HG02571 (cell line): ENCODE measurements around the gene RNF215.
A peak's percentile ranks its signal among the peaks of the same experiment; 100 is the strongest.

Experiments
- ATAC-seq: cut with Tn5 transposase; IDR thresholded peaks from one replicate; pipeline ENCODE4 v1.9.1; 2021; ENCODE audit warnings: mild to moderate bottlenecking, moderate library complexity; ENCODE audit not compliant: unreplicated experiment

RNF215 gene

GRCh38 chr22:30386960-30387827 lies at the start of gene RNF215:
TSS of gene RNF215 (minus strand) at chr22:30387411. CDS start at chr22:30387313, 98 bp downstream.
- peak; percentile 64 for ATAC-seq

DNA sequence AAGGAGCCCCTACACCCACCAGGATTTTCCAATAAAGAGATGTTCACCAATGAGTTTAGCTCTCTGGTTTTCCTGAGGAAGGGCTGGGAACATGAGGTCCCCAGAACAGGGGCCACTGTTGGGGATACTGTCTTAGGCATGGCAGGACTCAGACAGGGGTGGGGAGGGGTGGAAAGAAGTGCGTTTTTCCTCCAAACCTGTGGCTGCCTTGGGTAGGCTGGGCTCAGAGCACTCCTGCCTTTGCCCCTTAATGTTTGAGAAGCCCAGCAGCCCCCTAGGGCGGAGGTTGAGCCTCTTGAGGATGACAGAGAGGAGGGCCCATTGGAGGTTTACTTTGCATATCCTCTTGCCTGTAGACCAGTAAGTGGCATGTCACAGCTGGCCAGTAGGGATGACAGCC lies 49.0 kb upstream of the RNF215 start:
- no peak for ATAC-seq

DNA sequence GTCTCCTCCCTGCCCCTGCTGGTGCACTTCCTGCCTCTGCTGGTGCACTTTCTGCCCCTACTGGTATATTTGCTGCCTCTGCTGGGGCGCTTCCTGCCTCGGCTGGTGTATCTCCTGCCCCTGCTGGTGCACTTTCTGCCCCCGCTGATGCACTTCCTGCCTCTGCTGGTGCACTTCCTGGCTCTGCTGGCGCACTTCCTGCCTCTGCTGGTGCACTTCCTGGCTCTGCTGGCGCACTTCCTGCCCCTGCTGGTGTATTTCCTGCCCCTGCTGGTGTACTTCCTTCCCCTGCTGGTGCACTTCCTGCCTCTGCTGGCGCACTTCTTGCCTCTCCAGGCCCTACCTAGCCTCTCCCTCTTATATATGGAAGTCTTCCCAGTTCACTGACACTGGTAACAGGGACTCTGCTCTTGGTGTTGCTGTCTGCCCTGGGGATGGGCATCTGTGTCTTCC lies 48.5 kb upstream of the RNF215 start:
- no peak for ATAC-seq

DNA sequence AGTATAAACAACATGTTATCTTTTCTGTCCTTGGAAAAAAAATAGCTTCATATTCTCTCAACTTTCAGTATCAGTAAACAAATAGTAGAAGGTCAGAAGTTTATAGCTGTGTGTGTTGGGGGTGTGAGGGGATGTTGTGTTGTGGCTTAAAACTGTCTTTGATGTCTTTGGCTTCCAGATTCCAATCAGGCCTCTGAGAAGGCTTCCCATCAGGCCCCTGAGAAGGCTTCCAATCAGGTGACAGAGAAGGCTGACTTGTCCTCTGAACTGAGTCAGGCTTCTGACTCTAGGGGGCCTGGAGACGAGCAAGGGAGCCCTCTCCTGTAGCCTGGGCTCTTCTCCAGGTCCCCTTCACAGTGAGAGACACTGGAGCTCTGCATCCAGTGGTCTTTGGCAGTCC lies 47.6 kb upstream of the RNF215 start:
- ATAC-seq: no peak

DNA sequence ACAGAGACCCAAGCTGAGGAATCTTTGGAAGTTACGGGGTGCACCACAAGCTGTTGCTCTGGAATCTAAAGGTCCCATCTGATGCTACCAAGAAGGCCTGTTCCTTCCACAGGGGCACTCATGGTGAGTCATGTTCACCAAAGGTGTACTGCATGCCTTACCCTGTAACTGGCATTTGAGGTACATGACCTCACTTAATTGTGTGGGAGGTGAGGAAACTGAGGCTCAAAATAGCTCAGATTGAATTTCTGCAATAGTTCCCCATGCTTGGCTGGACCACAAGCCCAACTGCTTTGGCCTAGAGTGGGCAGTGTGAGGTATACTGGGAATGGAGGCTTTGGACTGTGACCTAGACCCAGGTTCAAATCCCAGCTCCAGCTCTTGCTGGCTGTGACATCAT lies 46.6 kb upstream of the RNF215 start:
- ATAC-seq: no peak

DNA sequence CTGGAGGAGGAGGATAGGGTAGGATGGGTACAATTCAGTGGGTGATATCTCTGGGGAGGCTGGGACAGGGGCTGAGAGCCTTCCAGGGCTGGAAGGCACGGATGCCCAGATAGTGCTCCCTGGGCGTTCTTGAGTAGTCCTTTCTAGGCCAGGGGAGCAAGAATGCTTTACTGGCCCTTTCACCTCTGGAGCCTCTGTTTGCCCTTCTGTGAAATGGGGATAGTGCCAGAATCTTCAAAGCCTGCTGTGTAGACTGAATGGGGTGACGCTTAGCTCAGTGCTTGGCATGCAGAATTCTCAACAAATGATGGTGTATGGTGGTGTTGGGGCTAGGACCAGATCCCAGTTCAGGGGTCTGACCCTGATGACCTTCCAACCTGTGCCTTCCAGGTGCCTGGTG lies 46.0 kb upstream of the RNF215 start:
- ATAC-seq: no peak

DNA sequence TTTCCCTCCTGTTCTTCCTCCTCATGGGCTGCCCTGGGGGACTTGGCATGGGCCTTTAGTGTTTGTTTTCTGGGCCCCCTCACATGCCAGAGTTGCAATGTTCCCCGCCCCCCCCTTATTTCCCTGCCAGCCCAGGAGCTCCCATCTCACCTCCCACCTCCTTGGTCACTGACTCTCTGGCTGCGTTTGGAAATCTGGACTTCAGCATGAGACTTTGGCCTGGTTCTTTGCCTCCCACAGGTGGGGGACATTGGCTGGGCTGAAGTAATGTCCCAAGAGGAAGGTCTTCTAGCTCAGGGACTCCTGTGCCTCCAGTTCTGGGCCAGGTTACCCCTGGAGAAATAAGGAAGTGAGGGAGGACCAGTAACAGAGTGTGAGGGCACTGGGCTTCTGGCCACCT lies 45.3 kb upstream of the RNF215 start:
- ATAC-seq: no peak

- no peak for ATAC-seq
Measured at GRCh38 chr22:30432096-30432495, 44.9 kb upstream of the RNF215 start.

DNA sequence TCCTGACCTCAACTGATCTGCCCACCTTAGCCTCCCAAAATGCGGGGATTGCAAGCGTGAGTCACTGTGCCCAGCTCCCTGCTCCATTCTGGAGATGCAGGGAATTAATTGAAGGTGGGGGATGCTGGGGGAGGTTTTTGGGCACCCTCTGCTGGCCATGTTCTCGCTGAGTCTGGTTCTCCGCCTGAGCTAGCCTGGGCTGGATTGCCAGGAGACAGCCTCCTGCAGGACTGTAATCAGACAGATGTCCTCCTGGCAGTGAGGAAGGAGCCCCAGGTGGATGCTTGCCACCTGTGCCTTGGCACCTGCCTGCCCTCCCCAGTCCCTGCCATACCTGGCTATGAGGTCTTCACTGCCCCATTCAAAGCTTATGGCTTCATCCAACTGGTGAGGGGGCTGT lies 43.7 kb upstream of the RNF215 start:
- ATAC-seq: no peak

- ATAC-seq: no peak
Measured at GRCh38 chr22:30429887-30430286, 42.7 kb upstream of the RNF215 start.

GRCh38 chr22:30427871-30428270 lies 40.7 kb upstream of the RNF215 start:
- no peak for ATAC-seq

- no peak for ATAC-seq
Measured at GRCh38 chr22:30426388-30427353, 39.5 kb upstream of the RNF215 start.

- ATAC-seq: no peak
Measured at GRCh38 chr22:30425616-30426387, 38.6 kb upstream of the RNF215 start, which contains the start of gene MTFP1. TSS of gene MTFP1 (plus strand) at chr22:30425768. CDS start at chr22:30425880, 112 bp downstream.

DNA sequence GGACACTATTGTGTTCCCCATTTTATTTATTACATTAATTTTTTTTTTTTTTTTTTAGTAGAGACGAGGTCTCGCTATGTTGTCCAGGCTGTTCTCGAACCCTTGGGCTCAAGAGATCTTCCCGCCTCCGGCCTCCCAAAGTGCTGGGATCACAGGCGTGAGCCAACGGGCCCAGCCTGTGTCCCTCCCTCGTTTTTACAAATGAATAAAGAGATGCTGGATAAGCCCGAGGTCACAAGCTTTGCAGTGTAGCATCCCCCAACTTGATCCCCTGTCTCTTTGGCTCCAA lies 38.1 kb upstream of the RNF215 start:
- ATAC-seq: no peak

DNA sequence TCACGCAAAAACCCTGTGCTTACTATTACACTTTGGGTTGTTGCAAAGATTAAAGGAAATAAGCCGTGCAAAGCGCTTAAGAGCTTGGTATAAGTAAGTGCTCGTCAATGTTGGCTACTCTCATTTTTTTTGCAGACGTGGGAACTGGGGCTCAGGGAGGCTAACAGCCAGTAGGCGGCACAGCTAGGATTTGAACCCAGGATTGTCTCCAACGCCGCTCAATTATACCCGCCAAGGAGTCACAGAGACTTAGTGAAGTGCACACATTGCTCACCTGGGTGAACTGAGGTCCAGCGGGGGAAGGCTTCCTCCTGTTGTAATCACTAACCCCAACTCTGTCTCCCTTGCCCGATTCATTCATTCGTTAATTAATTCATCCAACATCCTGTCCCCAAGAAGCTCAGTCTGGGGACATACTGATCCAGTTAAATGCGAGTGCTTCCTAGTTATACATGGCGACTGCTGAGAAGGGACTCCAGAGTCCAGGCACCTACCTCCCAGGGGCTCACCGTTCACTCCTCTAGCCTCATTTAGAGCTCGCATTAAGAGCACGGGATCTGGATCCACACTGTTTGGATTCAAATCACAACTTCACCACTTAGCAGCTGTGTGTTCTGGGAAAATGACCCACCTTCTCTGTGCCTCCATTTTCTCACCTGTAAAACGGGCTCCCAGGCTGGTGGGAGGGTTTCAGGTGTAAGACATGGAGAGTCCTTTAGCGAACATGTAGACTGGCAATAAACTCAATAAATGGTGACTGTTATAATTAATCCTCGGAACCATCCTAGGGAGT lies 37.5 kb upstream of the RNF215 start:
- no peak for ATAC-seq

DNA sequence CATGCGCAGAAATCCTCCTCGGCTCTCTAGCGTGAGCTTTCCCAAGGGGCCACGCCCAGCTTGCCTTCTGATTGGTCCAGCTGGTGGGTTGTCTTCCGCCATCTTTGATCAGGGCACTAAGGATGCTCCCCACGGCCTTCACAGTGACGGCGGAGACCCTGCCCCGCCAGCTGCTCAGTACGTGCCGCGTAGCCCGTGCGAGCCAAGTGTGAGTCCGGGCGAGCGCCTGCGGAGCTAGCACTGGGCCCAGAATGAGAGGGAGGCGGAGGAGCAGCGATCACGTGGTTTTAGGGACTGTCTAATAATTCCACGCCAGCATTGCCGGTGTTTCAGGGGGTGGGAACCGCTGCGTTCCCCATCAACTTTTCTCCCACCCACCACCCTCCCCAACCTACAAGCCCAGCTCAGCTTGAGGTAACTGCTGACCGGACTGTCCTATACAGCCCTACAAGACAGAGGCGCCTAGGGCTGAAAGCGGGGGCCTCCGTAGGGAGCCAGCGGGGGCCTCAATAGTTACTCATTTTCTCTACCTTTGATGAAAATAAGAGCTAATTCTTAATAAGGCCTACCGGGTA lies 36.8 kb upstream of the RNF215 start:
- ATAC-seq: peak; percentile 82

DNA sequence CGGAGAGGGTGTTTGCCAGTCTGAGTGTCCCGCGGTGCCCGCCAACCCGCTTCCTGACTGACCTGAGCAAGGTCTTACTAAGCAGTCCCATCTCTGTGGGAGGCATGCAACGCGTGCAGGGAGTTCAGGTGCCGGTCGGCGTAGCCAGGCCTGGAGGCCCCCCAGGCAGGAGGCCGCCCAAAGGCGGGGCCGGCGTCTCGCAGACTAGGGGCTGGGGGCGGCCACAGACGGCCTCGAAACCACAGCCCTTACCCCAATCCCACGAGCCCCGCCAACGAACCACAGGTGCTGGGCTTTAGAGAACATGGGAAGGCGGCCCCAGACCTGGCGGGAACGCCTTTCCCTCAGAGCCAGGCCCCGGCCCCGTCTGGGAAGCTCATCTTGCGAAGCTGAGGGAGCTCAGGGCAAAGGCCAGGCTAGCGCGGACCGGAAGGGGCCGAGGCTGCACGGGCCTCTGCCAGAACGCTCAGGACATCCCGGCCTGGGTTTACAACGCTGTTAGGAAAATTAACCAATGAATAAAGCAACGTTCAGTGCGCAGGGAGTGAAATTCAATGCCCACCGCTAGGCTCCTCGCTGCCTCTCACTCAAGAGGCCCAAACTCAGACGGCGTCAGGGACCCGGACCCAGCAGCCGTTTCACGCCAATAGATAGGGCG lies 36.2 kb upstream of the RNF215 start:
- peak; percentile 21 for ATAC-seq

DNA sequence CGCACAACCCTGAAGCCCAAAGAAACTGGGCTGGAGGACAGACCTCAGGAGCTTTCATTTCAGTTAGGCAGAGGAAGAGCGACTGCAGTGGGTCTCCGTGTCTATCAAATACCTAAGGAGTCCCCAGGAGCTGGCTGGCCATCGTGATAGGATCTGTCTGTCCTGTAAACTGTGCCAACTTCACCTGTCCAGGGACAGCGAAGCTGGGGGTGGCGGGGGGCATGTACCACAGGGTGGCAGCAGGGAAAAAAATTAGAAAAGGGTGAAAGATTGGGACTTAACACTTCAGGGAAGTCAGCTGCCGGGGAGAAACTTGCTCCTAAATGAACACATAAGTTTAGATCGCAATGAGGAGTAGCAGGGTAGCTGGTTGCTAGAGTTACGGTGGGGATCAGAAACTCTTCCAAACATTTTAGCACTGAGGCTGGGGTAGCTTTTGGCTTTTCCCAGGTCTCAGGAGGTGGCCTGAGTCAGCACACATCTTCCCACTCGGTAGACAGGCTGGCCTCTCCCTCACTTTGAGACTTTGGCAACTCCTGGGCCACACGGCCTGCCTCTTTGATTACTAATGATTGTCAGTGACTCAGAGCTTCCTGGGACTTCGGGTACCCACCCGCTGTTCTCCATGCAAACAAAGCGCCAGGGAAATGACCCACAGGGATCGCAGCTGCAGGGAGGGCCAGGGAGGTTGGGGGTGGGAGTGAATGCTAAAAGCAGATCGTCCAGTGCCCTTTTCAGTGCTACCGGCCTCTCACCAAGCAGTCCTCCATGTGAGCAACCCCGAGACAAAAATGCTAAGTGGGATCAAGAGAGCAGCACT lies 35.5 kb upstream of the RNF215 start:
- ATAC-seq: no peak
